H4 (cell line): ENCODE data around the gene INPP5A. TPM values are rescaled to one million over a fixed set of nuclear protein-coding genes. Genes with fewer than 3 reads are reported as not detected.
"Not testable (repeated sequence)": the region's sequence is repeated elsewhere in the genome, so short reads cannot be mapped to it uniquely, and the experiment has no call there.

Experiments
- DNase-seq: peaks from one replicate; pipeline ENCODE4 v3.0.0-alpha.2; 2015; ENCODE audit warnings: low spot score
- total RNA-seq: library from RNA; depleted of rRNA; stranded (reverse); fragments of >200 nt; shearing (Covaris generic); gene quantifications from 2 replicates; pipeline ENCODE4 v1.2.3, GENCODE V29; 2014

Gene INPP5A
- total RNA-seq, 1 experiment from 2014 or later: 21.0 TPM

GRCh38 chr10:132780356-132780755 is 242.8 kb downstream of the INPP5A start:
- no peak for DNase-seq

GRCh38 chr10:132781556-132781955 is 244.0 kb downstream of the INPP5A start:
- DNase-seq: no peak

- DNase-seq: no peak
These were observed 245.8 kb downstream of the INPP5A start for GRCh38 chr10:132783165-132783939.

DNA sequence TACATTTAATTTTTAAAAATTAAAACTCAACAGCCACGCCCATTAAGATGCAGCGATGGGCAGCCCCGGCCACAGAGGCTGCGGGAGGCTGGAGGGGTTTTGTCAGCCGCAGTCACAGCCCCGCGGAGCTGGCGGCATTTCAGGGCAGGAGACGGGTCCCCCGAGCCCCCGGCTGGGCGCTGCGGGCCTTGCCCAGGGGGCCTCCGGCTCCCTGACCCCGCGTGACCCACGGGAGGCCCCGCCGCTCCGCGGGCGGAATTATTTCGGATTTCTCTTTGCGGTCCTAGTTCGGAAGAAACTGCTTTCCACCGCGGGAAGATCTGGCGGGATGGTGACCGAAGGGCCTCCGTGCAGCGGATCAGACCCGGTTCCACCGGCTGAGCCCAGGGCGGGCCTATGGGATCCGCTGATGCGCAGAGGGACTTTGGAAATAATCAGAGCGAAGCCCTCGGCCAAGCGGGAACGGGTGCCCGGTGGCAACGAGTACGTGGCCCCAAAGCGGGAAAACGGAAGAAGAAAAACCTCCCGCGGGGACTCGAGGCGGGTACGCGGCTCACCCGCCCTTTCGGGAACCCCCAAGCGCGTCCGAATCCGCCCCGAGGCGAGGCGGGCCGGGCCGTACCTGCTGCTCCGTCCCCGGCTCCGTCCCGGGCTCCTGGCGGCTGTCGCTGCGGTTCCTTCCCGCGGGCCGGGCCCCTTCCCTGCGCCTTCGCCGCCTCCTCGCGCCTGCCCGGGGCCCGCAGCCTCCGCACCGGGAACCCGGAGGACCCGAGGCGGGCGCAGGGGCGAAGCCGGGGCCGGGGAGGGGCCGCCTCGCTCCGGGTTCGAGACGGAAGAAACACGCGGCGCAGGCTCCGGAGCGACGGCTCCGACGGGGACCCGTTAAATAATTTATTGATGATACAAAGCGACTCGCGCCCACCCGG is 246.6 kb downstream of the INPP5A start:
- no peak for DNase-seq

DNA sequence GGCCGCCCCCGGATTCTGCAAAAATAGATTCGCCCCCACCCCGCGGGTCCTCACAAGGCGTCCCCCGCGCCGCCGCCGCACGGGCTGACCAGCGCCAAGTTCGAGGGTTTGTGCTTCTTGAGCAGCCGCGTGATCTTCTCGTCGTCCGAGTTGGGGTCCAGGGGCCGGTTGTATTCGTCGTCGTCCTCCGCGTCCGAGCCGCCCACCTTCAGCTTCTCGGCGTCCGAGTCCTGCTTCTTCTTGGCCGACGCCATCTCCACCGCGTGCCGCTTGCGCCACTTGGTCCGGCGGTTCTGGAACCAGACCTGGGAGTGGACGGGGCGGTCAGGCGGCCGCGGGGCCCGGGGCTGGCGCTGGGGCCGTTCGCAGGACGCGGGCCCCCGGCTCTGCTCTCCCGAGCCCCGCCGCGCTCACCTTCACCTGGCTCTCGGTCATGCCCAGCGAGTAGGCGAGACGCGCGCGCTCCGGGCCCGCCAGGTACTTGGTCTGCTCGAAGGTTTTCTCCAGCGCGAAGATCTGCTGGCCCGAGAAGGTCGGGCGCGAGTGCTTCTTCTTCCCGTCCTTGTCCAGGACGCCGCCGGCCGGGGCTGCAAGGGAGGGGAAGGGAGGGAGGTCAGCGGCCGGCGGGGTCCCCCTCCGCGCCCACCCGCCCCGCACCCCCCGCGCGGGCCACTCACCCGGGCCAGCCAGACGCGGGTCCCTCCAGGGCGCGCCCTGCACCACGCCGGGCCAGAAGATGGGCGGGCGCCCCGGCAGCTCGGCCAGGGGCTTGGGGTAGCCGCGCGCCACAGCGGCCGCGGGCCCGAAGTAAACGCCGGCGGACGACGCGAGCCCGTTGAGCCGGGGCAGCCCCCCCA is 247.5 kb downstream of the INPP5A start:
- no peak for DNase-seq

- no peak for DNase-seq
These were observed 248.3 kb downstream of the INPP5A start, which contains the start of gene NKX6-2 for GRCh38 chr10:132785723-132786475. Gene NKX6-2, minus strand, starts transcription at chr10:132786147. Its CDS starts 199 bp downstream, at chr10:132785948.

GRCh38 chr10:132786476-132786883 is 248.9 kb downstream of the INPP5A start:
- DNase-seq: no peak

- no peak for DNase-seq
These were observed 249.4 kb downstream of the INPP5A start for GRCh38 chr10:132786884-132787494.

DNA sequence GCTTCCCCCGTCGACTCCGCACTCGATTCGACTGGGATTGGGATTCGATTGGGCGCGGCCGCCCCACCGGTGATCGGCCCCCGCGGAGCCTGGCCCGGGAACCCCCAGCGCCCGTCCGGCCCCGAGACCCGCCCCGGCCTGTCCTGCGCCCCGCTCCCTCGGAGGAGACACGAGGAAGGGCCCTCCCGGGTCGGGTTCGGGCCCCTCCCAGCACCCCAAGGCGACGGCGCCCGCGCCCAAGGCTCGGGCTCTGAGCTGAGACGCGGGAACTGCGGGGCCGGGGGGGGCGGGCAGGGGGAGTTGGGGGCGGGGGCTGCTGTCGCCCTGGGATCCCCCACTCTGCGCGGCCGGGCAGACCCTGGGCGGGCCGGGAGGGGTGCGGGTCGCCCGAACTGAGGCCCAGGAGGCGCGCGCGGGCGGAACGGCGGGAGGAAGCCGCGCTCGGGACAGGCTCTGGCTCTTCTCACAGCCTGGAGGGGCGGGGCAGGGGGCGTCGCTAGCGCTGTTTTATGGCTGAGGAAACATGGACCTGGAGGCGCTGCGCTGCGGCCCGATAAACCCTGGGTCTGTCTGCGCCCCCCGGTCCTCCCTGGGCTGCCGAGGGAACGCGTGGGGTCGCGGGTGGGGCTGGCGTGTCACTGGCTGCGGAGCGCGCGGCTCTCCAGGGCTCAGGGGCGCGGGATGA is 250.1 kb downstream of the INPP5A start:
- DNase-seq: no peak

DNA sequence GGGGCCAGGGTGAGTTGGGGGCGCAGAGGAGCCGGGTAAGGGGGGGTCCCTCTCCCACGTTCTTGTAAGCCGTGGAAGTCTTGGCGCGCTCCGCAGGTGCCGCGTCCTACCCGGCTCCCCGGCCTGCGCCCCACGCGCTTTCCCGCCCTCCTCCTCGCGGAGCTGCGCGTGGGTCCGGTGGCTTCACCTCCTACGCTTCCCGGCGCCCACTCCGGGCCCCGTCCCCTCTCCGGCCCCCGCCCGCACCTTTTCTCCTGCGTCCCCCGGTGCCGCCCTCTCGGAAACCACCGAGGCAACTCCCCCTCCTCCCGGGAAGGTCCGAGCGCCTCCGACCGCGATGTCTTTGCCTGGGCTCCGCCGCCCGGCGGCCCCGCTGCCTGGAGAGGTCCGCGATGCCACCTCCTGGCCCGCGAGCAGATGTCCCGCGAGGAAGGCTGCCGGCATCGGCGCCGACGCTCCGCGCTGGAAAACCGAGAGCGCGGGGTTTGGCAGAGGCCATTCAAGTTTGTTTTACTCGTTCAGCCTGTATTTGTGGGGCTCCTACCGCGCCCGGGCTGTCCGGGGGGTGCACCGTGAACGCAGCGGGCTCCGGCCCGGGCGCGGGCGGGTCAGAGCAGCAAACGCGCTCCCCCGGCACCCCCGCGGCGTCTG is 250.7 kb downstream of the INPP5A start:
- no peak for DNase-seq

DNA sequence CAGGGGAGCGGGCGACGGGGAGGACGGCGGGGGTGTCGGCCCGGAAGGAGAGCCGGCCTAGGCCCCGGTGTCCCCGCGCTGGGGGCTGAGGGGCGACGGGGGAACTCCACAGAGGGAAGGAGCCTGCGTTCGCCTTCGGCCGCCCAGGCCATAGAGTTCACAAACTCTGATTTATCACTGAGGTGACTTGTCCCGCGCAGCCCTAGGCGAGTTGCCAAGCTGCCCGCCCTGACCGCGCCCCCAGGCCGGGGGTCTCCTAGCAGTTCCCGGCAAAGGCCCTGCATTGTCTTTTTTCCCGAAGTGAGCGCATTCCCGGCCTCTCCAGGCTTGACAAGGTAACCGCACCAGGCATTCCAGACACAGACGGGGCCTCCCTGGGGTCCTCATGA is 251.2 kb downstream of the INPP5A start:
- DNase-seq: no peak

DNA sequence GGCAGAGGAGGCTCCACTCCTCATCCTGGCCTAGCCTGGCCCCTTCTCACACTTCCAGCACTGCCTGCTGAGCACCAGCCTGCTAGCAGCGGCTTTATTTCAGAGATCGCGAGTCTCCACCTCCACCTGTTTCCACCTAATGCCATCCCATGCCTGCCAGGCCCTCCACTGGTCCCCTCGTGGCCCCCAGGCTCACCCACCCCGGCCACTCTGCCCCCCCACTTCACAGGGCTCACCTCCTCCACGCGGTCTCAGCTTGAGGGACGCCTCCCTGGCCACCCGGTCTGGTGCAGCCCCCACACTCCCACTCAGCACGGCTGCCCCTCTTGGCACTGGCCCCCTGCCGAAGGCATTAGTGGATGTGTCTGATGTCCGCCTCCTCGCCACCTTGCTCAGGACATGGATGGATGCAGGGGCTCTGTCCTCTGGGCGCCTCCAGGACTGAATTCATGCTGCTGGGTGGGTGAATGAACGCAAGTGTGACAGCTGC is 252.1 kb downstream of the INPP5A start:
- DNase-seq: no peak

- DNase-seq: no peak
These were observed 252.9 kb downstream of the INPP5A start for GRCh38 chr10:132790470-132790869.

- DNase-seq: no peak
These were observed 253.6 kb downstream of the INPP5A start for GRCh38 chr10:132790934-132791829.

DNA sequence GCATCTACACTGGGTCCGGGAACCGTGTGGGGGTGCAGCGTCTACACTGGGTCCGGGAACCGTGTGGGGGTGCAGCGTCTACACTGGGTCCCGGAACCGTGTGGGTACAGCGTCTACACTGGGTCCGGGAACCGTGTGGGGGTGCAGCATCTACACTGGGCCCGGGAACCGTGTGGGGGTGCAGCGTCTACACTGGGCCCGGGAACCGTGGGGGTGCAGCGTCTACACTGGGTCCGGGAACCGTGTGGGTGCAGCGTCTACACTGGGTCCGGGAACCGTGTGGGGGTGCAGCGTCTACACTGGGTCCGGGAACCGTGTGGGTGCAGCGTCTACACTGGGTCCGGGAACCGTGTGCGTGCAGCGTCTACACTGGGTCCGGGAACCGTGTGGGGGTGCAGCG is 254.5 kb downstream of the INPP5A start:
- DNase-seq: not testable (repeated sequence)

GRCh38 chr10:132792796-132793195 is 255.2 kb downstream of the INPP5A start:
- no peak for DNase-seq

GRCh38 chr10:132793213-132793612 is 255.6 kb downstream of the INPP5A start:
- no peak for DNase-seq
